Thoracic aorta (tissue), 2 donors: ENCODE measurements around the gene GNB1L. TPM values are rescaled to one million over a fixed set of nuclear protein-coding genes. Genes with fewer than 3 reads are reported as not detected.

Source experiments
- ATAC-seq: fragments of 150-250 bp; one replicate; pipeline ENCODE4 v1.8.0; 2017; ENCODE audit warnings: low read depth; ENCODE audit not compliant: insufficient number of reproducible peaks, low FRiP score
- DNase-seq: peaks from one replicate; pipeline ENCODE4 v3.0.0-alpha.2; 2020; ENCODE audit warnings: low spot score
- H3K27ac ChIP-seq, 2 donors: fragments of 200-600 bp; sonication (generic); 1 replicate in 1 of 2; 2 replicates in 1 of 2; pipeline ENCODE4 v1.5.1; 2016; ENCODE audit warnings: mild to moderate bottlenecking in 2 of 2, moderate library complexity in 2 of 2
- H3K27me3 ChIP-seq: fragments of 200-600 bp; sonication (generic); replicated peaks from 2 replicates; pipeline ENCODE4 v1.6.0; 2016; ENCODE audit warnings: mild to moderate bottlenecking; ENCODE audit not compliant: insufficient read depth
- H3K36me3 ChIP-seq: fragments of 200-600 bp; sonication (generic); one replicate; pipeline ENCODE4 v1.5.1; 2016
- H3K4me1 ChIP-seq, 2 donors: fragments of 200-600 bp; sonication (generic); 1 replicate in 1 of 2; 2 replicates in 1 of 2; pipeline versions ENCODE4 v1.5.1 to v1.6.0; 2016; ENCODE audit warnings: low read depth in 2 of 2, mild to moderate bottlenecking in 1 of 2; ENCODE audit not compliant: control insufficient read depth in 1 of 2
- H3K4me3 ChIP-seq: fragments of 200-600 bp; sonication (generic); 2 replicates; pipeline ENCODE4 v1.5.1; 2016; ENCODE audit warnings: mild to moderate bottlenecking
- H3K9me3 ChIP-seq: fragments of 200-600 bp; sonication (generic); 2 replicates; pipeline ENCODE4 v1.5.1; 2016
- total RNA-seq, 2 donors: library from RNA; depleted of rRNA; stranded (reverse); fragments of >200 nt; gene quantifications; one replicate each; pipeline versions ENCODE4 v1.1.0 to v1.2.3, GENCODE V29; 2016
- TF ChIP-seq, protein P1 (sequence below): fragments of 200-600 bp; sonication (generic); IDR thresholded peaks from one replicate; pipeline ENCODE4 v1.5.1; 2019; ENCODE audit warnings: antibody characterized with exemption

Gene GNB1L
- total RNA-seq, 2 donors from 2014 or later, result 2.3 to 7.7 TPM

DNA sequence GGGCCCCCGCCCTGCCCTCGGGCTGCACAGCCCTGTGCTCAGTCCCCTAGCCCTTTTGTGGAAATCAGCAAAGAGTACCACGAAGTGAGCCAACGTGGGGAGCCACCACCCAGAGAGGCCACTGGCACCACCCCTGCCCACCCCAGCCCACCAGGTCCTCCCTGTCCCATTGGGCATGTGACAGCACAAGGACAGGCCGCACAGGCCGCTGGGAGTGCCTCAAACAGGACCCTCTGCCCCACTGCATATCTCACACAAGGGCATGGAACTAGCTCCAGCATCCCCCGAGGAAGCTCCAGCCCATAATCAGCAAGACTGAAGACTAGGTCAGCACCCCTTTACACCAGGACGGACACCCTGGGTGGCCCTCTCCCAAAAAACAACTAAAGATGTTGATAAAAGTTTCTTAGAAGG, 29.7 kb downstream of the GNB1L start:
- Histone ChIP-seq H3K9me3 (no peaks in the 10 kb centered on the region), H3K4me3 (no peak overlapping the region), H3K27ac (no peak overlapping the region), H3K36me3 (no peaks in the 10 kb centered on the region), H3K4me1 (no peaks in the 10 kb centered on the region), H3K27me3 (no peaks in the 10 kb centered on the region)
- TF ChIP-seq, protein P1, sequence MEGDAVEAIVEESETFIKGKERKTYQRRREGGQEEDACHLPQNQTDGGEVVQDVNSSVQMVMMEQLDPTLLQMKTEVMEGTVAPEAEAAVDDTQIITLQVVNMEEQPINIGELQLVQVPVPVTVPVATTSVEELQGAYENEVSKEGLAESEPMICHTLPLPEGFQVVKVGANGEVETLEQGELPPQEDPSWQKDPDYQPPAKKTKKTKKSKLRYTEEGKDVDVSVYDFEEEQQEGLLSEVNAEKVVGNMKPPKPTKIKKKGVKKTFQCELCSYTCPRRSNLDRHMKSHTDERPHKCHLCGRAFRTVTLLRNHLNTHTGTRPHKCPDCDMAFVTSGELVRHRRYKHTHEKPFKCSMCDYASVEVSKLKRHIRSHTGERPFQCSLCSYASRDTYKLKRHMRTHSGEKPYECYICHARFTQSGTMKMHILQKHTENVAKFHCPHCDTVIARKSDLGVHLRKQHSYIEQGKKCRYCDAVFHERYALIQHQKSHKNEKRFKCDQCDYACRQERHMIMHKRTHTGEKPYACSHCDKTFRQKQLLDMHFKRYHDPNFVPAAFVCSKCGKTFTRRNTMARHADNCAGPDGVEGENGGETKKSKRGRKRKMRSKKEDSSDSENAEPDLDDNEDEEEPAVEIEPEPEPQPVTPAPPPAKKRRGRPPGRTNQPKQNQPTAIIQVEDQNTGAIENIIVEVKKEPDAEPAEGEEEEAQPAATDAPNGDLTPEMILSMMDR, result no peak
- DNase-seq (no peak), ATAC-seq (no peak)

DNA sequence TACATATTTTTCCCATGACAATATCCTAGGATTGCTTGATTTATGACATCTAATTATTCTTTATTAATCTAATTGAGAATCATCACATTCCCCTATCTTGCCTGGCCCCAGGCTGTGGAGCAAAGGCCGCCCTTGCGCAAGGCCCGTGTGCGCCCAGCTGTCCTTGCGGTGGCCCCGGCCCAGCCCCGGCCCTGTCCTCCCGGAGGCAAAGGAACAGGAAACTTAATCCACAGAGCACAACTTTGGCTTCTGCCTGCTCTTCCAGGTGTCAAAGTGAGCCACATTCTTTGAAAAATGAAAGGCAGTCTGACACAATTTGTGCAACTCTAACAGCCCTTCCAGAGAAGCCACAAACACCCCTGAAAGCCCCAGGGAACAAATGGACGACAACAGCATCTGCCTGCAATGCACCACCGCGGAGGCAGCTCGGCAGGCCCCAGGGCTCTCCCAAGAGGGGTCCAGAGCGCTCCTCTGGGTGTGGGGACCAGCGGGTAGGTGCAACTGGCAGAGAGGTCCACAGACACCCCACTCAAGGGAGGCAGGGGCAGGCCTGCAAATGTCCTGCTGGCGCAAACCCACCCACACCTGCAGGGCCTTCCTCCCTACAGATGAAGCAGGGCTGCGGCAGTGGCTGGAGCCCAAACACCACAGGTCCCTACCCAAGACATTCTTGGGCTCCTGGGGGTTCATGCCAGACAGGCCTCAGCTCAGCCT, 30.3 kb downstream of the GNB1L start:
- no peak overlapping the region for H3K27ac ChIP-seq

DNA sequence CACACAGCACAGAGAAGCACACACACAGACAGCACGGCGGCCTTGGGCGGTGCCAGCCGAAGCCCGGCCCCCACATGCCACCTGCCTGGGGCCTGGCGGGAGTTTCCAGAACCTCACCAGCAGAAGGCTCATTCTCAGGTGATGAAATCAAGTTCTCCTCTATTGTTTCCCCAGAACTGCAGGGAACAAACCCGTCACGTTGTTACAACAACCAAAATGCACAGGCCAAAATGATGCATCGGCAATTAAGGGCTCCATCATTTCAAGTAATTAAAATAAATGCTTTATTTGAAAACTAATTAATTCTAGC, 30.8 kb downstream of the GNB1L start:
- DNase-seq (no peak), ATAC-seq (no peak)
- TF ChIP-seq, protein P1, result no peak
- no peaks in the 10 kb centered on the region for H3K9me3 ChIP-seq
- no peak overlapping the region for H3K27ac ChIP-seq
- H3K4me3 ChIP-seq, result no peak overlapping the region
- H3K27me3 ChIP-seq, result no peaks in the 10 kb centered on the region
- H3K4me1 ChIP-seq, result no peaks in the 10 kb centered on the region
- no peaks in the 10 kb centered on the region for H3K36me3 ChIP-seq

More for the DNA sequence above, 30.3 kb downstream of the GNB1L start:
- Histone ChIP-seq H3K27me3 (no peaks in the 10 kb centered on the region), H3K4me3 (no peak overlapping the region), H3K4me1 (no peaks in the 10 kb centered on the region), H3K9me3 (no peaks in the 10 kb centered on the region), H3K36me3 (no peaks in the 10 kb centered on the region)
- DNase-seq, result no peak
- TF ChIP-seq, protein P1, result no peak
- ATAC-seq, result no peak

DNA sequence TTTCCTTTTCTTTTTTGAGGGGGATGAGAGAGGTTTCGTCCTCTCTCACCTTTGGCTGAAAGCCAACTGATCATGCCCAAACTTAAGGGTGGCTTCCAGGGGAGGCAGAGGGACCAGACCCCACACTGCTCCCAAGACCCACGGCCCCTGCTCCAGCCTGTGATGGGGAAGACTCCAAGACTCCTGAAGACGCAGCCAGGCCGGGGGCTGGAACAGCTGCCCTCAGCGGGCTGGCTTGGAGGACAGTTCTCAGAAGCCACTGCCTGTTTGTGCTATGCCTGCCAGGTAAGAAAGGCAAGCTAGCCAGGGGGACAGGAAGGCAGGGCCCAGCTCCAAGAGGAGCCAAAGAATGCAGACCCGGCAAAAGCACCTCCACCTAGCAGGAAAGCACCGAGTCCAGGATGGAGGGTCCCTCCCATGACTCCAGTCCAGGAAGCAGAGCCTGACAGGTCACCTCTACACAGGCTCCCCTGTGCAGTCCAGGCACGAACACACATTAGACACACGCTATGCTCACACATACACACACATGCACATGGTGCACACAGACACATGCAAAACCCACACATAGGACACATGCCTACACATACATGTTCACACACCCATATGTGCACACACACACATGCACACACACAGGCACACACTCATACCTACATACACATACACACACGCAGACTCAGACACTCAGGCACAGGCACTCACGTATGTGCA, 31.3 kb downstream of the GNB1L start:
- ATAC-seq, result no peak

More for the DNA sequence above, 31.3 kb downstream of the GNB1L start:
- Histone ChIP-seq H3K4me3 (no peak overlapping the region), H3K4me1 (no peaks in the 10 kb centered on the region), H3K27ac (no peak overlapping the region), H3K27me3 (no peaks in the 10 kb centered on the region), H3K36me3 (no peaks in the 10 kb centered on the region), H3K9me3 (no peaks in the 10 kb centered on the region)
- DNase-seq, result no peak
- TF ChIP-seq, protein P1, result no peak
